DMS 273 (cell line): ENCODE results near the gene FBXO44.
A peak's percentile ranks its signal among the peaks of the same experiment; 100 is the strongest.

Source experiments
- DNase-seq: peaks from one replicate; lab custom pipeline; 2025; ENCODE audit not compliant: unreplicated experiment; lab: John Stamatoyannopoulos, UW

Gene FBXO44

GRCh38 chr1:11705596-11705995 is 50.9 kb downstream of the FBXO44 start:
- no peak for DNase-seq

- DNase-seq: no peak
Observed at GRCh38 chr1:11706292-11706691, 51.6 kb downstream of the FBXO44 start.

GRCh38 chr1:11707621-11708276 is 53.1 kb downstream of the FBXO44 start:
- DNase-seq: peak; percentile 75

- DNase-seq: no peak
Observed at GRCh38 chr1:11708554-11709350, 54.1 kb downstream of the FBXO44 start.

- no peak for DNase-seq
Observed at GRCh38 chr1:11711490-11711889, 56.8 kb downstream of the FBXO44 start.

- no peak for DNase-seq
Observed at GRCh38 chr1:11712285-11712684, 57.6 kb downstream of the FBXO44 start.
